Psoas muscle (tissue), 8 donors: Measurements from ENCODE around the gene POMT1. TPM values are rescaled to one million over a fixed set of nuclear protein-coding genes. Genes with fewer than 3 reads are reported as not detected.

Experiments
- ATAC-seq, 4 donors: fragments of 200-7000 bp; cut with Tn5 transposase; one replicate each; pipeline ENCODE4 v1.9.1; 2020; ENCODE audit warnings: moderate library complexity in 3 of 4, mild to moderate bottlenecking in 2 of 4
- DNase-seq, 2 donors: peaks; one replicate each; pipeline ENCODE4 v3.0.0-alpha.2; 2020
- H3K27ac ChIP-seq: fragments of 200-600 bp; one replicate; pipeline ENCODE4 v1.8.0; 2022
- H3K27me3 ChIP-seq, 3 donors: fragments of 200-600 bp in 1 of 3; one replicate each; pipeline versions ENCODE4 v1.6.1 to v1.8.0; 2013 to 2022; ENCODE audit warnings: low read length in 2 of 3, mild to moderate bottlenecking in 2 of 3, moderate library complexity in 1 of 3; ENCODE audit not compliant: insufficient read depth in 3 of 3
- H3K36me3 ChIP-seq, 2 donors: fragments of 200-600 bp in 1 of 2; one replicate each; pipeline versions ENCODE4 v1.6.1 to v1.8.0; 2013 to 2022; ENCODE audit warnings: low read depth in 1 of 2, mild to moderate bottlenecking in 1 of 2, moderate library complexity in 1 of 2; ENCODE audit not compliant: insufficient read depth in 1 of 2
- H3K4me1 ChIP-seq: fragments of 200-600 bp; one replicate; pipeline ENCODE4 v1.8.0; 2022
- H3K4me3 ChIP-seq: fragments of 200-600 bp; one replicate; pipeline ENCODE4 v1.8.0; 2022; ENCODE audit warnings: mild to moderate bottlenecking
- H3K9me3 ChIP-seq: fragments of 200-600 bp; one replicate; pipeline ENCODE4 v1.8.0; 2022
- WGBS, 3 donors: extraction: QIAGEN DNeasy Blood & Tissue Kit; methylation state at CpG; one replicate each; pipeline versions ENCODE4 v1.1.6 to v1.1.7; 2013; 5-methylcytosine and 5-hydroxymethylcytosine counted together
- intact Hi-C, 2 donors: fragments of 100-400 bp; cut with DNase I; formaldehyde crosslinking; loops; one replicate each; pipeline versions ENCODE4 v1.11.0 to v1.14.2; 2022
- polyA plus RNA-seq, 3 donors: library from polyadenylated mRNA; stranded (reverse); fragments of 200-250 nt; gene quantifications; one replicate each; pipeline ENCODE4 v1.2.3, GENCODE V29; 2013
- total RNA-seq, 4 donors: library from RNA; stranded (reverse); fragmentation: NEBNext Ultra II Directional in 2 of 4; extraction: Animal tissue kit (Norgen Biotek cat#: 25700) in 2 of 4; gene quantifications; one replicate each; pipeline versions ENCODE4 v1.2.1 to v1.2.4, GENCODE V29; 2021 to 2023
- TF ChIP-seq, protein P1 (sequence below): fragments of 200-600 bp; IDR thresholded peaks from one replicate; pipeline ENCODE4 v1.8.0; 2022; ENCODE audit warnings: antibody characterized with exemption
- donor health status: healthy with polysubstance abuse.
- donor health status: DM: no; HTN: no; CAD: no; lungs with moderate emphysema.
- donor health status: Bipolar disorder and iron deficiency.
- donor health status: healthy.
- donor health status: DM: yes; HTN: yes; CAD: no.
- donor health status: DM: no; HTN: no; CAD: no.
- donor health status: DM: no; HTN: no; CAD: no.
- donor health status: DM: yes; HTN: yes; CAD: no.

POMT1 gene
- total and polyA plus RNA-seq, 7 donors: 10.9 to 30.8 (median 15.6) TPM

DNA sequence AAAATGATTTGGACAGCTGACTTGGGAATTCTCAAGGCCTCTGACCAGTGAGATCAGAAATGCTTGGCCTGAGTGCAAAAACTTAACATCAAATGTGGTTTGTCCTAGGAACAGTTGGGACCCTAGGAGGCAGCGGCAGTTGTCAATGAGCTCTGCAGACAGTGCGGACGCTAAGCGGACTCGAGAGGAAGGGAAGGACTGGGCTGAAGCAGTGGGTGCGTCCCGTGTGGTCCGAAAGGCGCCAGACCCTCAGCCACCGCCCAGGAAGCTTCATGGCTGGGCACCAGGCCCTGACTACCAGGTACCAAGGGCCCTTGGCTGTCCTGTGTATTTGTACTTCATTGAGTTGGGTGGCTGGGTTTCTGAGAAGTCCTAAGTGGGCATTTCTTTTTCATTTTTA is 43.7 kb upstream of the POMT1 start:
- TF ChIP-seq, protein P1, sequence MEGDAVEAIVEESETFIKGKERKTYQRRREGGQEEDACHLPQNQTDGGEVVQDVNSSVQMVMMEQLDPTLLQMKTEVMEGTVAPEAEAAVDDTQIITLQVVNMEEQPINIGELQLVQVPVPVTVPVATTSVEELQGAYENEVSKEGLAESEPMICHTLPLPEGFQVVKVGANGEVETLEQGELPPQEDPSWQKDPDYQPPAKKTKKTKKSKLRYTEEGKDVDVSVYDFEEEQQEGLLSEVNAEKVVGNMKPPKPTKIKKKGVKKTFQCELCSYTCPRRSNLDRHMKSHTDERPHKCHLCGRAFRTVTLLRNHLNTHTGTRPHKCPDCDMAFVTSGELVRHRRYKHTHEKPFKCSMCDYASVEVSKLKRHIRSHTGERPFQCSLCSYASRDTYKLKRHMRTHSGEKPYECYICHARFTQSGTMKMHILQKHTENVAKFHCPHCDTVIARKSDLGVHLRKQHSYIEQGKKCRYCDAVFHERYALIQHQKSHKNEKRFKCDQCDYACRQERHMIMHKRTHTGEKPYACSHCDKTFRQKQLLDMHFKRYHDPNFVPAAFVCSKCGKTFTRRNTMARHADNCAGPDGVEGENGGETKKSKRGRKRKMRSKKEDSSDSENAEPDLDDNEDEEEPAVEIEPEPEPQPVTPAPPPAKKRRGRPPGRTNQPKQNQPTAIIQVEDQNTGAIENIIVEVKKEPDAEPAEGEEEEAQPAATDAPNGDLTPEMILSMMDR: no peak
- DNase-seq (no peak), ATAC-seq (peak in 1 of 4 donors; percentile 38)
- H3K9me3 ChIP-seq: no peaks in the 10 kb centered on the region
- H3K4me3 ChIP-seq: no peak overlapping the region
- H3K4me1 ChIP-seq: no peaks in the 10 kb centered on the region
- H3K27ac ChIP-seq: no peak overlapping the region
- no peaks in the 10 kb centered on the region for H3K27me3 ChIP-seq
- H3K36me3 ChIP-seq: peaks cover 9 to 99% of the 10 kb centered on the region in 2 donors
- intact Hi-C loops: loop anchor here in 1 of 2 donors (10.0 kb wide), 1 partner anchor 314 kb away; no protein-coding TSS in a partner anchor
- WGBS, 3 donors: 91 to 96% (median 94%) methylated on average over 10 of the region's 10 CpGs

DNA sequence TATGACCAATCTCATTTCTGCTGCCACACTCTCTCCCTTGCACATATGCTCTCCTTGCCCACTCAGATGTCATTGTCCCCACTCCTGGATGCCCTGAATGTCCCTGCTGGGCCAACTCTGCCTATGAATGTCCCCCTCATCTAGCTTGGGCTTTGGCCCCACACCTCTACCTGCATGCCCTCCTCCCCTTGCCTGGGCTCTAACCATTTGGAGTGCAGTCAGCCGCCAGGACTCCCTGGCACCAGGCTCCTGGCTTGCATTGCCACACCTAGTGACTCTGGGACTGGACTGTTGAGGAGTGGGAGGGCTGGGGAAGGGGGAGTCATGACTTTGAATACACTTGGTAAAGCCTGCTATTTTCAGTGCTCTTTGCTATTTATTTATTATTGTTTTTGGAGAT is 41.6 kb upstream of the POMT1 start:
- Histone ChIP-seq H3K9me3 (no peaks in the 10 kb centered on the region), H3K4me3 (no peak overlapping the region), H3K4me1 (no peaks in the 10 kb centered on the region), H3K27ac (no peak overlapping the region), H3K27me3 (no peaks in the 10 kb centered on the region), H3K36me3 (peaks cover 9 to 100% of the 10 kb centered on the region in 2 donors)
- ATAC-seq (no peak), DNase-seq (no peak)
- TF ChIP-seq, protein P1: no peak
- intact Hi-C loops: no loop called here
- 94 to 100% (median 100%) methylated on average over 1 of the region's 1 CpG for WGBS, 3 donors

DNA sequence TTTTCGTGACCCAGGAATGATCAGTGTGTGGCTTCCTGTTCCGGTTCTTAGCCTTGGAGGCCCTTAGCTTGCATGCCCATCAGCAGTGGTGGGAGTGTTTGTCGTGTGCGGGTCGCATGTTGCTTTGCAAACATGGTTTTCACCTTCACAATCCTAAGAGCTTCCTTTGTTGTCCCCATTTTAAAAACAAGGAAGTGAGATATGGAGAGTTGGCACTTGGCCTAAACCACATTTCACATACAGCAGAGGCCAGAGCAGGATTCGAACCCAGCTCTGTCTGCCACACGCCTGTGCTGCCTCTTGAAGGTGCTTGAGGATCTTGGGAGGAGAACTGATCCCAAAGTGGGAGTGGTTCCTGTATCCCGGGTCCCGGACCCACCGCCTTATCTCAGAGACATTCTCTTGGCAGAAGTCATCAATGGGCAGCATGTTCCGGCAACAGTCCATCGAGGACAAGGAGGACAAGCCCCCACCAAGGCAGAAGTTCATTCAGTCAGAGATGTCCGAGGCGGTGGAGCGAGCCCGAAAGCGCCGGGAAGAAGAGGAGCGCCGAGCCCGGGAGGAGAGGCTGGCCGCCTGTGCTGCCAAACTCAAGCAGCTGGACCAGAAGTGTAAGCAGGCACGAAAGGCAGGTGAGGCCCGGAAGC is 38.2 kb upstream of the POMT1 start:
- no peak overlapping the region for H3K27ac ChIP-seq
- no peaks in the 10 kb centered on the region for H3K9me3 ChIP-seq
- H3K4me1 ChIP-seq: no peaks in the 10 kb centered on the region
- TF ChIP-seq, protein P1: no peak
- H3K27me3 ChIP-seq: no peaks in the 10 kb centered on the region
- peaks cover 10 to 100% of the 10 kb centered on the region in 2 donors for H3K36me3 ChIP-seq
- ATAC-seq: peak in 1 of 4 donors; percentile 22
- H3K4me3 ChIP-seq: no peak overlapping the region
- intact Hi-C loops: no loop called here
- 86 to 91% (median 87%) methylated on average over 24 of the region's 24 CpGs for WGBS, 3 donors
- DNase-seq: no peak

DNA sequence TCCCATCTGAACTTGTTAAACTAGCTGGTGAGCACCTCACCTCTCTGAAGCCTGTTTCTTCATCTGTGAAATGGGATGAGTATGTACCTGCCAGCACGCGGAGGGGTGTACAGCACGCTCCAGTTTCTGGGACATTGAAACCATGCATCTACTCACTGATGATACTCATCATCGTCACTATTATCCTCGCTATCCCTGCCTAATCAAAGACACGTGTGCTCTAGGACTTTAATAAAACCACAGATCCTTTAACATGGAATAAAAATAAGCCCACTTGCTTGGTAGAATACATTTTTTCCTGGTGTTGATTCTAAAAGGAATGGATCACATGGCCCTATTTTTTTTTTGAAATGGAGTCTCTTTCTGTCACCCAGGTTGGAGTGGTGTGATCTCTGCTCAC is 37.3 kb upstream of the POMT1 start:
- Histone ChIP-seq H3K36me3 (peaks cover 10 to 100% of the 10 kb centered on the region in 2 donors), H3K4me1 (no peaks in the 10 kb centered on the region), H3K4me3 (no peak overlapping the region), H3K27me3 (no peaks in the 10 kb centered on the region), H3K9me3 (no peaks in the 10 kb centered on the region), H3K27ac (no peak overlapping the region)
- TF ChIP-seq, protein P1: no peak
- DNase-seq (no peak), ATAC-seq (no peak)
- intact Hi-C loops: no loop called here
- WGBS, 3 donors: 88 to 94% (median 90%) methylated on average over 6 of the region's 6 CpGs
